PC-3 (cell line): ENCODE measurements around the gene TBXA2R.

Experiments
- CTCF ChIP-seq: fragments of 300-600 bp; sonication (generic); conservative IDR thresholded peaks from 2 replicates; pipeline ENCODE4 v1.5.1; 2017; ENCODE audit warnings: antibody characterized with exemption, low read depth, mild to moderate bottlenecking, low read length
- EZH2 ChIP-seq: fragments of 300-600 bp; sonication (generic); IDR thresholded peaks from one replicate; pipeline ENCODE4 v1.6.1; 2017; ENCODE audit warnings: antibody characterized with exemption, mild to moderate bottlenecking, low read length; ENCODE audit not compliant: unreplicated experiment
- EZH2phosphoT487 ChIP-seq: fragments of 300-600 bp; sonication (generic); IDR thresholded peaks from 2 replicates; pipeline ENCODE4 v1.6.1; 2018; ENCODE audit warnings: mild to moderate bottlenecking, antibody characterized with exemption, low read length, borderline replicate concordance

GRCh38 chr19:3643674-3644313, 37.1 kb upstream of the TBXA2R start:
- TF ChIP-seq CTCF (no peak), EZH2phosphoT487 (no peak), EZH2 (no peak)
